Measurements from ENCODE around the gene ADRM1. TPM values are rescaled to one million over a fixed set of nuclear protein-coding genes. Genes with fewer than 3 reads are reported as not detected.

The ADRM1 gene
- total and polyA plus RNA-seq, 12 donors, result 50.6 to 254 (median 126) TPM

DNA sequence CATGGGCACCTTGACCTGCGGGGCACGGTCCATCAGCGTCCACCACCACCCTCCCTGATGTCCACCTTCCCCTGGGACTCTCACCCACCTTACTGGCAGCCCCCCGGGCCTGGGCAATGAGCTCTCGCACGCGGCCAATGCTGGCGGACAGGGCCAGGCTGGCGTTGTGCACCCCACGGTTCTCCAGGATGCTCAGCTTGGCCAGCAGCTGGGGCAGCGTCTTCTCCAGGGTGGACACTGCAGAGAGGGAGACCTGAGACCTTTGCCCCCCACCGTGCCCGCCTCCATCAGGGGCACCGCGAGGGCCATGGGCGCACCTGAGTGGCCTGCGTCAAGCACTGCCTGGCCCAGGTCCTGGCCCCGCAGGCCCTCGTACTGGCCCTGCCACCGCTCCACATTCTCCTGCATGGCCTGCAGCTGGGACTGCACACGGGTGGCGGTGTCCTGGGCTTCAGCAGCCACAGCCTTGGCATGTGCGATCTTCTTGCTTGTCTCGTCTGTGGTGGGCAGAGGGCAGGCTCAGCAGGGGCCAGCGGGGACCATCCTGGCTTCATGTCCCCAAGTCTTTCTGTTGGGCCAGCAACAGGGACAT lies 12.0 kb downstream of the ADRM1 start:
- WGBS, 4 donors, result 91 to 92% (median 92%) methylated on average over 15 to 25 of the region's 25 CpGs

DNA sequence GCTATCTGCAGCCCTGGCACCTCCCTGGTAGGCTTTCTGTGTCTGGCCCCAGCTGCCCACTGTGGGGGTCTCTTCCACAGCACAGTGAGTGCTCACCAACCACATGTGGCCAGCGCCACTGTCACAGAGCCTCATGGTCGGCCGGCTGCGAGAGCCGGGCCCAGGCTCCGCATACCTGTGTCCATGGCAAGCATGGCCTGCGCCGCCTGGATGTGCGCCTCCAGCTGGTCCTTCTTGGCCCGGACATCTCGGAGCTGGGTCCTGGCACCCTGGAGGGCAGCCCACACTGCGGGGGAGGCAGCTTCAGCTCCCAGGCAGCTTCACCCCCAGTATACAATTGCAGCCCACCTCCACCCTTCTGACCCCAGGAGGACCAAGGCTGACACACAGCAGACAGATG lies 13.0 kb downstream of the ADRM1 start:
- 92 to 96% (median 95%) methylated on average over 5 to 12 of the region's 12 CpGs for WGBS, 4 donors
- Histone ChIP-seq H3K27me3 (no peaks in the 10 kb centered on the region), H3K4me3 (no peak overlapping the region), H3K9me3 (replicated peaks in 1 of 3) (no peaks in the 10 kb centered on the region), H3K36me3 (replicated peaks in 1 of 2) (peaks cover 0 to 83% of the 10 kb centered on the region in 2 donors), H3K27ac (no peak overlapping the region), H3K4me1 (replicated peaks in 1 of 2) (no peaks in the 10 kb centered on the region)
- TF ChIP-seq, protein P1, sequence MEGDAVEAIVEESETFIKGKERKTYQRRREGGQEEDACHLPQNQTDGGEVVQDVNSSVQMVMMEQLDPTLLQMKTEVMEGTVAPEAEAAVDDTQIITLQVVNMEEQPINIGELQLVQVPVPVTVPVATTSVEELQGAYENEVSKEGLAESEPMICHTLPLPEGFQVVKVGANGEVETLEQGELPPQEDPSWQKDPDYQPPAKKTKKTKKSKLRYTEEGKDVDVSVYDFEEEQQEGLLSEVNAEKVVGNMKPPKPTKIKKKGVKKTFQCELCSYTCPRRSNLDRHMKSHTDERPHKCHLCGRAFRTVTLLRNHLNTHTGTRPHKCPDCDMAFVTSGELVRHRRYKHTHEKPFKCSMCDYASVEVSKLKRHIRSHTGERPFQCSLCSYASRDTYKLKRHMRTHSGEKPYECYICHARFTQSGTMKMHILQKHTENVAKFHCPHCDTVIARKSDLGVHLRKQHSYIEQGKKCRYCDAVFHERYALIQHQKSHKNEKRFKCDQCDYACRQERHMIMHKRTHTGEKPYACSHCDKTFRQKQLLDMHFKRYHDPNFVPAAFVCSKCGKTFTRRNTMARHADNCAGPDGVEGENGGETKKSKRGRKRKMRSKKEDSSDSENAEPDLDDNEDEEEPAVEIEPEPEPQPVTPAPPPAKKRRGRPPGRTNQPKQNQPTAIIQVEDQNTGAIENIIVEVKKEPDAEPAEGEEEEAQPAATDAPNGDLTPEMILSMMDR (IDR thresholded peaks at IDR 0.05), result no peak
- TF ChIP-seq POLR2A (IDR thresholded peaks at IDR 0.05), result no peak
- no peak for DNase-seq
- intact Hi-C loops (cut with DNase I), result no loop called here

More for the DNA sequence above, 12.0 kb downstream of the ADRM1 start:
- peaks cover 0 to 82% of the 10 kb centered on the region in 2 donors for H3K36me3 ChIP-seq (replicated peaks in 1 of 2)
- no peaks in the 10 kb centered on the region for H3K9me3 ChIP-seq (replicated peaks in 1 of 3)
- DNase-seq, result no peak
- H3K27ac ChIP-seq, result no peak overlapping the region
- TF ChIP-seq, protein P1 (IDR thresholded peaks at IDR 0.05), result no peak
- no peak for TF ChIP-seq POLR2A (IDR thresholded peaks at IDR 0.05)
- no peaks in the 10 kb centered on the region for H3K27me3 ChIP-seq
- H3K4me3 ChIP-seq, result no peak overlapping the region
- intact Hi-C loops (cut with DNase I), result no loop called here
- H3K4me1 ChIP-seq (replicated peaks in 1 of 2), result no peaks in the 10 kb centered on the region

DNA sequence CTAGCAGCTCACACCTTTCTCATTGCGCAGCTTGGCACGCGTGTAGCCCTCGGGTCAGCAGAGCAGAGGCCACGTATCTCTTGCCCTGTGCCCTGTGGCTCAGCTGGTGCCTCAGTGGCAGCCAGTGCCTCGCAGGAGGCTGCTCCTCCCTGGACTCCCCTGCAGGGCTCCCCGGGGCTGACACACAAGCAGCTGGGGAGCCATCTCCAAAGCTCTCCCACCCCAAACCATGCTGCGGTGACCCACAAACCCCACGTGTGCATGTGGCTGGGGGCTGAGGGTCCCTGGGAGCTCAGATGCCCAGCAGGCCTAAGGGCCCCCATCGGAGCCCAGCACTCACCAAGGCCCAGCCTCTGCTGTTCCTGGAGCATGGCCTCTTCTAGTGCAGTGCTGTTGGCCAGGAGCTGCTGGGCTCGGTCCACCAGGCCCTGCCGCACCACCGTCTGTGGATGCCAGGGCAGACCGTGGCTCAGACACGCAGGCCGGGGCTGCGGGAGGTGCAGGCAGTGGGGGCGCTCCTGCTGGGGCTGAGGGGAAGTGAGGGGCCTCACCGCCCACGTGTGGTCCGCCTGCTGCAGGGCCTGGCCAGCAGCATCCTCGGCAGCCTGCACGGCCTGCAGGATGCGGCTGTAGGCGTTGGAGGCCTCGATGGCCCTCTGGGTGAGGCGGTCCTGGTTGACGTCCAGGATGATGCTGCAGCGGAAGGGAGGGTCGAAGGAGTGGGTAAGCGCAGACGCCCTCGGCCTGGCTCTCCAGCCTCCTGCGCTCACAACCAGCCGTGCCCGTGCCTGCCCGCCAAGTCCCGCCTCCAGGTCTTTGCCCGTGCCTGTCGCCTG lies 13.8 kb downstream of the ADRM1 start:
- H3K4me1 ChIP-seq (replicated peaks in 1 of 2), result no peaks in the 10 kb centered on the region
- intact Hi-C loops (cut with DNase I), result no loop called here
- H3K27me3 ChIP-seq, result no peaks in the 10 kb centered on the region
- TF ChIP-seq, protein P1 (IDR thresholded peaks at IDR 0.05), result no peak
- no peak for TF ChIP-seq POLR2A (IDR thresholded peaks at IDR 0.05)
- H3K4me3 ChIP-seq, result no peak overlapping the region
- WGBS, 4 donors, result 83 to 93% (median 89%) methylated on average over 21 to 40 of the region's 40 CpGs
- peaks cover 0 to 75% of the 10 kb centered on the region in 2 donors for H3K36me3 ChIP-seq (replicated peaks in 1 of 2)
- DNase-seq, result no peak
- no peaks in the 10 kb centered on the region for H3K9me3 ChIP-seq (replicated peaks in 1 of 3)
- no peak overlapping the region for H3K27ac ChIP-seq

DNA sequence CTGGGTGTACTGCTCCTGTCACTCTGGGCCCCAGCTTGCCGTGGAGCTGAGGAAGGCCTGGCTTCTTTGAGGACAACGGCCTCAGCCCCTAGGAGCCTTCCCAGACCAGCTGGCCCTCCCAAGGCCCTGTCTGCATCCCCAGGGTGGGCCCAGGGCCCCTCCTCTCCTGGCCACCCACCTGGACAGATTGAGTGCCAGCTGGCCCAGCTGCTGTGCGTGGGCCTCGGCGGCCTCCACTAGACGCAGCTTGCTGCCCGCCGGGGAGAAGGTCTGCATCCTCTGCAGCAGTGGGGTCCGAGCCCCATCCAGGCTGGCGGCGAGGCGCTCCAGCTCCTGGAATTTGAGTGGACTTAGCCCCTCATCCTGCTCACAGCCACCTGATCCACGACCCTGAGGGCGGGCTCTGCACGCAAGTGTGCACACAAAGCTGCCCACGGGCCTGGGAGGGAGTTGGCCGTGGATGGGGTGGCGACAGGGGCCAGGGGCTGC lies 14.4 kb downstream of the ADRM1 start:
- H3K4me3 ChIP-seq, result no peak overlapping the region
- no peaks in the 10 kb centered on the region for H3K9me3 ChIP-seq (replicated peaks in 1 of 3)
- peaks cover 0 to 73% of the 10 kb centered on the region in 2 donors for H3K36me3 ChIP-seq (replicated peaks in 1 of 2)
- intact Hi-C loops (cut with DNase I), result no loop called here
- no peak overlapping the region for H3K27ac ChIP-seq
- no peaks in the 10 kb centered on the region for H3K4me1 ChIP-seq (replicated peaks in 1 of 2)
- WGBS, 4 donors, result 60 to 90% (median 89%) methylated on average over 1 to 18 of the region's 18 CpGs
- TF ChIP-seq, protein P1 (IDR thresholded peaks at IDR 0.05), result no peak
- TF ChIP-seq POLR2A (IDR thresholded peaks at IDR 0.05), result no peak
- DNase-seq, result no peak
- no peaks in the 10 kb centered on the region for H3K27me3 ChIP-seq

Measured in adrenal gland (tissue), 12 donors.